EH (cell line): ENCODE data around the gene LRRC27.

Experiments
- DNase-seq: peaks from one replicate; pipeline ENCODE4 v3.0.0-alpha.2; 2015; ENCODE audit warnings: low read depth

Gene LRRC27

GRCh38 chr10:132357286-132358058 is 25.5 kb downstream of the LRRC27 start:
- DNase-seq = no peak

DNA sequence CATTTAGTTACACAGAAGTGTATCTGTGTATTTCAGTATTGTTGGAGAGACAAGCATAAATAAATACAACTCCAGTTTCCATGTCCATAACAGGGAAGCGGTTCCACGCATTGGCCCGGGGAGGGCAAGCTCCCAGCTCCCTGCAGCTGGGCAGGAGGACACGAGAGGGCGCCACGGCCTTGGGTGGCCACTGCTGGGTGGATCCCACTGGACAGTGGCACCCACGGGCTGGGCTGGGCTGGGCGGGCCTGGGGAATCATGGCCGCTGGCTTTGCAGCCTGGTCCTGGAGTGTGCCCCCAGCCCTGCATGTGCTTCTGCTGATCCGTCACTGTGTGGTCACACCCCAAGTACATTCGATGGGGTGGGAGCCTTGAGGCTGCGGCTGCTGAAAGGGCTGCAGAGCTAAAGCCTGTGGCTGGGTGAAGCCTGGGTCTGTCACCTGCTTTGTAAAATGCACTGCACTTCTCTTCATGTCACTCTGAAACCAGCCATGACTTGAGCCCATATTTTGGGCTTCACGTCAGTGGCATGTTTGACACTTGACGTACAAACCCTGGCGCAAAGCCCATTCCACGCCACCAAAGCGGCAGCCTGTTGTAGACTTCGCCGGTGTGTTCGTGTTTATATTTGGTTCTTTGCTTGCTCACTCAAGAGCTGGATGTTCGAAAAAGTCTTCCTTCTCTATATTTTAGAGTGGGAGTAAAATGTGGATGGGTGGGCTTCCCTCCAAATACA is 27.5 kb downstream of the LRRC27 start:
- no peak for DNase-seq

GRCh38 chr10:132360766-132361447 is 28.9 kb downstream of the LRRC27 start:
- DNase-seq = peak; percentile 13

DNA sequence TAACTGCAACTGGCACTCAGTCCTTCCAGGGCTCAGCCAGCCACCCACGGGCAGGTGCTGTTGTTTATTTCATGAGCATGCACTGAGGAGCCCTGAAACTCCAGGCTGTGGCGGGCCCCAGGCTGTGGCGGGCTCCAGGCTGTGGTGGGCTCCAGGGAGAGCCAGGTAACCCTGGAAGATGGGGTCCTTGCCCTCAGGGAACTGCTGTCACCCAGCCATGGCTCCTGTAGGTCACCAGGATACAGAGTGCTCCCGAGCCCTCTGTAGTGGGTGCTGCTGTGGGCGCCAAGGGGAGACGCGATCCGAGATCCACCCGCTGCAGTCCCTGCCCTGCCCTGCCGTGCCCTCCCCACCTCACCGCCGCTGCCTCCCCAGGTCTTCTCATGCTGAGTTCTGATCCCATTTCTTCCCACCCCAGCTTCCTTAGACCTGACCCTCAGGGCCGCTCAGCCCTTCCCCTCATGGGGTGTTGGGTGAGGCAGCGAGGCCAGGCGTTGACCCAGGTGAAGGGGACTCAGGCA is 29.6 kb downstream of the LRRC27 start:
- DNase-seq = no peak

DNA sequence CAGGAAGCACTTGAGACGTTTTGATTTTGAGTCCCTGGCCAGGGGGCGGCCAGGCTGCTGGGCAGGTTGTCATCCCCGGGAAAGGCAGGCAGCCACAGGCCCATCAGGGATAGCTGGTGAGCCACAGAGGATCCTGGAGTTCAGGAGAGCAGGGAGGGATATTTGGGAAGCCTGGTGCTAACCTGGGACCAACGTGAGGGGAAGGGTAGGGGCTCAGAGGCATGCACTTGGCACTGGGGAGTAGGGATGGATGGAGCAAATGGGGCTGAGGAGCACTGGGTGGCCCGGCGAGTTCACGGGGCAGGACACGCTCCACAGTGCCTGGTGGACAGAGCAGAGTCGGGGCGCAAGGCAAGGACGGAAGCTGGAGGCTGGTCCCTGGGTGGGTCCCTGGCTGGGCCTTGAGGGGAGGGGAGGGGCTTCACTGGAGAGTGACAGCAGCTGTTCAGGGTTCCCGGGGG is 30.2 kb downstream of the LRRC27 start:
- no peak for DNase-seq

- DNase-seq = no peak
Observed at GRCh38 chr10:132363376-132363775, 31.4 kb downstream of the LRRC27 start.

DNA sequence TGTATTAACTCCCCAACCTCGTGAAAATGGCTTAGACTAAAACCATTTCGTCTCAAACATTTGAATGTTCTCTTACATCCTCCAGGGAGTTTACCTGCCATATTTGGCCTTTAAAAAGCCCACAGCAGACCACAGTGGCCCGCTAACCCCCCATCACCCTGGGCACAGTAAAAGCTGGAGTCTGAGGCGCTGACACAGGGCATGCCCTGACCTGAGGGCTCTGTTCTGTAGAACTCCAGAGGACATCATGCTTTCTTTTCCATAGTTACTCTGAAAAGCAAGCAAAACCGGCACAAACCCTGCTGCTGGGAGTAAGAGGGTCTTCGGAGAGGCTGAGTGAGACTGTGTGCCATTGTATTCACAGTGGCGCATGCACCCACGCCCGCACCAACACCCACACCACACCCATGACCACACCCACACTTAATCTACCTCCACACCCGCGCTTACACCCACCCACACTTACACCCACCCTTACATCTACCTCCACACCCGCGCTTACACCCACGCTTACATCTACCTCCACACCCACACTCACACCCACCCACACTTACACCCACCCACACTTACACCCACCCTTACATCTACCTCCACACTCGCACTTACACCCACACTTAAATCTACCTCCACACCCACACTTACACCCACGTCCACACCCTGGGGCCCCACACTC is 32.1 kb downstream of the LRRC27 start:
- DNase-seq = no peak

GRCh38 chr10:132364594-132364970 is 32.6 kb downstream of the LRRC27 start:
- DNase-seq = no peak

DNA sequence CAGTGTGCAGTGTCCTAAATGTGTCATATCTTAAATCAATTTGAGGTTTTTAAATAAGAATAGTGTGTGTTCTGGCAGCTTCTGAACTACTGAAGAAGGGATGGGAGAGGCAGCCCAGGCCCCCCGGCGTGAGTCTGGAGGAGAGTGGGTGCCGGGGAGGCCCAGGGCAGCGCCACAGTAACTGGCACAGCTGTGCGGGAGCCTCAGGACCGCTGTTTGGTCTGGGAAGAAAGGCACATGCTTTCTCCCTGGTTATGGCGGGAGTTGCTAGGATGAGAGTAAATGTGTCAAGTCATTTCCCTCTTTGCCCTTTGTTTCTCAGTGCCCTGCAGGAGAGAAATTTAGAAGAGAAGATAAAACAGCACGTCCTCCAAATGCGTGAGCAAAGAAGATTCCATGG is 33.1 kb downstream of the LRRC27 start:
- DNase-seq = no peak

DNA sequence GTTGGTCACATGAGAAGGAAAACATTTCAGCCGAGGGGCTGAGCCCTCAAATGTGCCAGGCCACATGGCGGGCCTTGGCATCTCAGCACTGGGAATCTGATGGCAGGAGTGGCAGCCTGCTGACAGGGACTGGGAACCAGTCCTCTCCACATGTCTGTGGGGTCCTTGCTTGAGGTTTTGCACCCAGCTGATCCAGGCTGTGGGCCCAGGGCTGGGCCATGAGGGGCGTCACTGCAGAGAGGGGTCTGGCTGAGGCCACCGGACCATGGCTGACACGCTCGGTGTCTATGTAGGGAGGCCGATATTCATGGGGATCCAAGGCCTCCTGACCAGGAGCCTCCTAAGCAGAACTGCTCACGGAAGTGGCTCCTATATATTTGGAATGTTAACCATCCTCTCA is 34.0 kb downstream of the LRRC27 start:
- DNase-seq = no peak

DNA sequence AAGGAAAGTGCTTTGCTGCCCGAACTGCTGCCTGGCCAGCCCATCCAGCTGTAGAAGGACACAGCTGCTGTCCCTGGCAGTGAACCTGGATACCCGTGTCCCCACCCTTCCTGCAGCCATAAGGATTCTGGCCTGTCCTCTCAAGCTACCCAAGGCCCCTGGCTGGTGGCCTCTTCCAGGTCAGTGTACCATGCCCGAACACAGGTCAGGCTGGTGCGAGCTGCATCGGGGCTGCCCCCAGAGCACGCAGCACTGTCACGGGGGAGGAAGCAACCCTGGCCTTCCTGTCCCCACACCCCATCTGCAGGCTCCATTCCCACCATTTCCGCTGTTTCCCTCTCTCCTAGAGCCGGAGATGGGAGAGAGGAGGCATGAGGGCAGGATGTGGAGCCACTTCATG is 34.5 kb downstream of the LRRC27 start:
- no peak for DNase-seq

GRCh38 chr10:132368391-132368790 is 36.4 kb downstream of the LRRC27 start:
- no peak for DNase-seq

DNA sequence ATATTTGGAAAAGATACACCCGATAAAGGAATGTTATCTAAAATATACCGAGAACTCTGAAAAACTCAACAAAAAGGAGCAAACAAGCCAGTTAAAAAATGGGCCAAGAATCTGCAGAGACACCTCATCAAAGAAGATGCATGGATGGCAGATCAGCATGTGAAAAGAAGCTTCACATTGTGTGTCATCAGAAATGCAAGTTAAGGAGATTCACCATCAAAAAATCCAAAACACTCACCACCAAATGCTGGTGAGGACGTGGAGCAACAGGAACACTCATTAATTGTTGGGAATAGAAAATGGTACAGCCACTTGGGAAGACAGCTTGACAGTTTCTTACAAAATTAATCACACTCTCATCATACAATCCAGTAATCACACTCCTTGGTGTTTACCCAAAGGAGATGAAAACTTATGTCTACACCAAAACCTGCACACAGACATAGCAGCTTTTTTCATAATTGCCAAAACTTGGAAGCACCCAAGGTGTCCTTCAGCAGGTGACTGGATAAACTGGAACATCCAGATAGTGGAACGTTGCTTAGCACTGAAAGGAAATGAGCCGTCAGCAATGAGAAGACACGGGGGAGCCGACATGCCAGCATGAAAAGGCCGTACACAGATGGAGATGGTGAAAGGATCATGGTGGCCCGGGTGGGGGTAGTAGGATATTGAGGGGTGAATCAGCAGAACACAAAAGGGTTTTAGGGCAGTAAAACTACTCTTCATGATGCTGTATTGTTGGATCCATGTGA is 37.1 kb downstream of the LRRC27 start:
- DNase-seq = peak; percentile 91

DNA sequence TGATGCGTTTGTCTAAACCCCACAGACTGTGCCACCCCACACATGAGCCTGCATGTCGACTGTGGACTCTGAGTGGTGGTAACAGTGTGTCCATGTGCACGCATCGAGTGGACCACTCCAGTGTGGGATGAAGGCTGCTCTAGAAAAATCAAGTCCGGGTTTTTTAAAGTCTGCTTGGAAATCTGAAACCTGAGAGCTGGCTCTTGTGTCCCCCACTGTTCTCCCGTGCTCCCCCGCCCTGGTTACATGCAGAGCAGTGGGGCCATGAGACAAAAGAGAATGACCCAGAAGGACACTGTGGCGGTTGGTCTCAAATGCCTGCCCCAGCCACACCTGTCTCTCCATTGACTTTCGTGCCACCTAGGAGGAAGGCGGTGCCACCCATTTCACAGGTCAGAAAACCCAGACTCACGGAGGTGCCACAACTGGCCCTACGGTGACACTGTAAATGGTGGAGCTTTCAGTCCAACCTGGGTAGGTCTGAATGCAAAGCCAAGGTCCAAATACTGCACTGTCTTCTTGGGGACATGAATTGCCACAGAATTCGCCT is 37.7 kb downstream of the LRRC27 start:
- DNase-seq = no peak

GRCh38 chr10:132370426-132371340 is 38.7 kb downstream of the LRRC27 start:
- DNase-seq = no peak

DNA sequence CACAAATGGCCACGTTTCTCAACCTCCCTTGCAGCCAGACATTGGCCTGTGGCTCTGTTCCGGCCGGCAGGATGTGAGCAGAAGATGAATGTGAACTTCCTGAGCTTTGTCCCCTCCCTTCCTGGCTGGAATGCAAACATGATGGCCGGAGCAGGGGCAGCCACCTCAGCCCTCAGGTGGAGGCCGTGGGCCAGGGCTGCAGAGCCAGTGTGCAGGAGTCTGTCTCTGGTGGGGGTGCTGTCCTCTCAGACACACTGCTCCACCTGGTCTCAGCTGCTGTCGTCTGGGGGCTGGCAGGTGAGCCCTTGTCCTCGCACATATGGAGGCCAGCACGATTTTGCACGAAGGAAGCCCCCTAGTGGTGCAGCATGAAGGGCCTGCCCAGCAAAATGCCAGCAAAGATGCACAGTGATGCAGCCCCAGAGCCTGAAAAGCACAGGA is 39.7 kb downstream of the LRRC27 start:
- no peak for DNase-seq

- DNase-seq = no peak
Observed at GRCh38 chr10:132372516-132373095, 40.6 kb downstream of the LRRC27 start.

DNA sequence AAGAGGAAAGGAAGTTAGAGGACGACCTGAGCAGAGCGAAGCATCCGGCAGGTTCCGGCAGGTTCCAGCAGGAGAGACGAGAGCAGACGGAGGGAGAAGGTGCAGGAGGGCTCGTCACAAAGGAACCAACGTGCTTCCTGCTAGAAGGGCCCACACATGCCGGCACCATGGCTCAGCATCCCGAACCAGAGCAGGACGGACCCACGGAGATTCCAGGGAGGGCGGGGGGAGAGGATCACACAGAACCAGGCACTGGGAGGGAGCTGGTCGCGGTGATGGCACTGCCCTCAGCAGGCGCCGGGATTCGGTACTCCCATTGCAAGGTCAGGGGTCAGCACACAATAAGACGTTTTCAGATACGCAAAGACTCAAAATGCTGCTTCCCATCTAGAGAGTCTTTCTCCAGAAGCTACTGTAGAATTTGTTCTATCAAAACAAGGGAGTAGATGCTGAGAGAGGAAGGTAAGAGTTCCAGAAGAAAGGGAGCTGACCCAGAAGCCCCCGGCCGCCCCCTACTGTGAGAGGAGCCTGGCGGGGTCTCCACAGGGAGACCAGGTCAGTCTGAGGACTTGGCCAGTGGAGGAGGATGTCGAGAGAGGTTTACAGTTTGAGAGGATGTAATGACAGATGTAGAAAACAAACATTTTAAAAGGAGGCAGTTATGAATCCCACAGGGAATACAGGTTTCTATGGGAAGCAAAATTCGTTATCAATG is 41.4 kb downstream of the LRRC27 start:
- DNase-seq = no peak

DNA sequence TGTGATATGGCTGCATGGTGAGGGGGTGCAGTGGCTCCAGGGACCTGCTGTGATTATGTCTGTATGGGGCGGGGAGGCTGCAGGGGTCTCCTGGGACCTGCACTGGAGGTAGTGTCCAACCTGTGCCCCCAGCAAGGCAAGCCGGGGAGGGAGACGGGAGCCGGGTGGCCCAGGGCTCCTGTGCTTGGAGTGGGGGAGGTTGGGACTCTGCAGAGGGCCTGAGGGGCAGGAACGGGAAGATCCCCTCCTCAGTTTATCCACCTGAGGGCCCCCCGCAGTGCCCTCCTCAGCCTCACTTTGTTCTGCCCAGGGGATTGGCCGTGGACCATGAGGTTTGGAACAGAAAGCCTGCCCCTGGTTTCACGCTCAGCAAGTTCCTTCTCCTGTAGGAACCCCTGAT is 42.2 kb downstream of the LRRC27 start:
- no peak for DNase-seq
